GM18873 (cell line): Measurements from ENCODE around the gene IRX1.

Source experiments
- ATAC-seq: cut with Tn5 transposase; IDR thresholded peaks from one replicate; pipeline ENCODE4 v1.9.1; 2021; ENCODE audit warnings: mild to moderate bottlenecking, moderate library complexity, moderate number of reproducible peaks; ENCODE audit not compliant: unreplicated experiment, low FRiP score

The IRX1 gene

GRCh38 chr5:3600106-3601060 is 4.8 kb downstream of the IRX1 start:
- no peak for ATAC-seq

GRCh38 chr5:3601061-3601710 is 5.6 kb downstream of the IRX1 start:
- no peak for ATAC-seq

DNA sequence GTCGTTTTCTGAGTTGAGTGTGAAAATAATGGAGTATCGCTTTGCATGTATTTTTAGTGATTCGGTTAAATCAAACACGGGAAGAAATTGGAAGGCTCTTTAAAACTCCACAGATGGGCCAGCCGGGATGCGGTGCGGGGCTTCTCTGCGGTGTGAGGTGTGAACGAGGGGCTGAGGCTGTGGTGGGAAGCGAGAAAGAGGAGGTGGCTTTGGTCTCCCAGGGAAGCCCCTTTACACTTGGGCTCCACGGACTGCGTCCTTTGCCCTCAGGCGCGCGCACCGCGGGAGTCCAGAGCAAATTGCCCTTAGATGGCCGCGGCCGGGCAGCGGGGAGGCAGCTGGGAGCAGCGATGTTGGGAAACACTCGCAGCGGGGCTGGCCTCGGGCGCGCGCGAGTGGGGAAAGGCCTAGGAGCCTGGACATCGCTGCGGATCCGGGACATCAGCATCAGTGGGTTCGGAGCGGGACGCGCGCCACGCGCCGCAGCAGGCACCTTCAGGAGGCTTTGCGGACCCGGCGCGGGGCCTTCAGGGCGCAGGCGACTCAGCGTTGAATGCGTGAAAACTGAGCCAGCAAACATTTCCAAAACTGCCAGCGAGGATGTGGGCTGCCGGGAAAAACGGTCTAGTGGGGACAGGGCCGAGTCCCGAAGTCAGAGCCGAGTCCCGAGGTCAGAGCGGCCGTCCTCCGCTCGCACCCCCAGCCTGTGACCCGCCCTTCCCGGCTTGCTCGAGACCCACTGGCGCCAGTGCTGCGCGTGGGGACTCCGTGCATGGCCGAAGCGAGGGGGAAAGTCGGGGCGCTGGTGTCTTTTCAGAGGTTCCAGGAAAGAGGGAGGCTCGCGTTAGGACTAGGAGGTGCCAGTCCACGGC is 6.5 kb downstream of the IRX1 start:
- ATAC-seq, result no peak

- no peak for ATAC-seq
Observed at GRCh38 chr5:3602785-3603502, 7.3 kb downstream of the IRX1 start.

DNA sequence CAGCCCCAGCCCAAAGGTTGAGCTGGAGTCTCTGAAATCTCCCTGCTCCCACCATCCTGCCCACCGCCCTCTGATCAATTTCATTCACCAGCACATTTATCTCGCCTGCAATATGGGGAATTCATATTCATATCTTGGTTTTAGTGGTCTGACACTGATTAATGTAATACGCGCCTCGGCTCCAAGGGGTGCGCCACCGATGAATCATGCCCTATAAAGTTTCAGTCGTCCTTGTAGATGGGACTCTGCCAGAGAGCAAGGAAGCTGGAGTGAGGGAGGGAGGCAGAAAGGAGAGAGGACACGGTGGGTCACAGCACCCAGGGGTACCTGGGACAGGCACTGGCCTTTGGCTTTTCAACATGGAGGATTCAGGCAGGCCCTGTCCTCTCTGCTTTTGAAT is 8.9 kb downstream of the IRX1 start:
- no peak for ATAC-seq

- no peak for ATAC-seq
Observed at GRCh38 chr5:3605298-3606010, 9.8 kb downstream of the IRX1 start.

- no peak for ATAC-seq
Observed at GRCh38 chr5:3606121-3606831, 10.6 kb downstream of the IRX1 start.

DNA sequence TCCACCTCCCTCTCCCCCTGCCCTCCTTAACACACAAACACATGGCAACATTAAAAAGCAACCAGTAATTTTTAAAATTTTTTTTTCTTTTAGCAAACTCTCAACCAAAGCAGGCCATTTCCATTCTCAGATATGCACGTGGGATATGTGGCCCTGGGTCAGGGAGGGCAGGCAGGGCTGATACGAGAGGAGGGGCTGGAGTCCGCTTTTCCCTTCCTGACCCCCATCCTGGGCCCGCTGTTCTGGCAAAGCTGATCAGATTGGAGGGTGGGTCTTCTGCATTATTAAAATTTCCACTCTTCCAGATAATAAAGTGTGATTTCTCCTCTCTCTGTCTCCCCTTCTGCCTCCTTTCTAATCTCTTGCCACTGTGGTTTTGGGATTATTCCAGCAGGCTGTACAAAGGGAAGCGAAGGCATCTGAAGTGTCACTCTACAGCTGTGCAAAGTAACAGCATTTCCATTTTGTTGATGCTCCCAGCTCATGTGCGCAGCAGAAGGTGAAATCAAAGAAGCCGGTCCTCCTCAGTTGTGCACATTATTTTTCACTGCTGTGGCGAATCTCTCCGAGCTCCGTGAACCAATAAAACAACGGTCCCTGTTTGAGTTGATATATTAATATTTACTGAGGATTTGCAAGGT is 12.0 kb downstream of the IRX1 start:
- ATAC-seq, result no peak

GRCh38 chr5:3609120-3609681 is 13.6 kb downstream of the IRX1 start:
- ATAC-seq, result no peak

GRCh38 chr5:3612591-3613042 is 17.0 kb downstream of the IRX1 start:
- ATAC-seq, result no peak

DNA sequence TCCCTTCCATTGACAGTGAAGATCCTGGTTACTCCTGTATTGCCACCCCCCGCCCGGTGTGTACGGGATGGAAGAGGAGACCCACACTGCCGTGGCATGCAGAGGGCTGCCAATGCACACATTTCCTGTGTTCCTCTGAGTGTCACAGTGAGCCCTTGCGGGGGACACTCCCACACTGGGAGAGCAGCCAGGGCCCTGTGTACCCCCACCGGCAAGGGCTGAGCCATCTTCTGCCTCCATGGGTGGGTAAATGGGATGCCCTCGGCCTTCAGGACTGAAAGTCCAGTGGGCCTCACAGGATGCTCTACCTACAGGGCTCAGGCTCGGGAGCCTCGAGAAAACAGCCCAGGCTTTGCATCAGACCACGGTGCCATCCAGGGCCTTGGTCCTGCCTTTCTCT is 18.1 kb downstream of the IRX1 start:
- no peak for ATAC-seq

DNA sequence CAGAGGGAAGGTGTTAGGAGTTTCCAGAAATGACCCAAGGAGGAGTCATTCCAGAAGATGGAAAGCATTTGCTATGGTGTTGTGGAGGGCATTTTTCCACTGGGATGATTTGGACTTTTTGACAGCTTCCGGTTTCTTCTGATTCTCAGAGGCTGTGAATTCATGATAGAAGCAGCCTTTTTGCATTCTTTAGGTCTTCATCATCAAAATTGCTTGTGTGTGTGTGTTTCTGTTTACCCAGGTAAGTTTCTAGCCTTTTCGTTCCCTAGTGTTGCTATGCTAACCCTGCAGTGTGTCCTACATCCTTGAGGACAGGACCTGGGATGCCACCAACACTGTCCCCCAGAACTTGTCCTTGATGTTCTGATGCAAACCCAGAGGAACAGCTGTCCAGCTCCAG is 19.6 kb downstream of the IRX1 start:
- ATAC-seq, result no peak

- no peak for ATAC-seq
Observed at GRCh38 chr5:3615829-3616228, 20.2 kb downstream of the IRX1 start.

DNA sequence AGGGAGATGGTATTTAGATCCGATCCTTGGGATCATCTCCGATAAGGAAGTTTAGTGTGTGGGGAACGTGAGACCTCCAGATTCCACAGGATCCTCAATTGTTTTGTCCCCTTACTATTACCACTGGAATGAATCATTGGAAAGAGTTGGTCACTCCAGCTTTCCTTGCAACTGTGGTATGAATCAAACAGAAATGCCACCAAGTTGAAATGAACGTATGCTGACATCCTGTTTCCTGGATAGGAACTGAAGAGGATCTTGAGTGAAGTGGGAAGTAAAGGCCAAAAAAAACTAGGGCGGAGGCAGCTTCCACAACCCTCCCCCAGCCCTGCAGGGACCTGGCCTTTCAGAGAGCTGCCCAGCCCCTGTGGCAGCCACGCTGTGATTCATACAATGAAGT is 23.9 kb downstream of the IRX1 start:
- ATAC-seq, result no peak

DNA sequence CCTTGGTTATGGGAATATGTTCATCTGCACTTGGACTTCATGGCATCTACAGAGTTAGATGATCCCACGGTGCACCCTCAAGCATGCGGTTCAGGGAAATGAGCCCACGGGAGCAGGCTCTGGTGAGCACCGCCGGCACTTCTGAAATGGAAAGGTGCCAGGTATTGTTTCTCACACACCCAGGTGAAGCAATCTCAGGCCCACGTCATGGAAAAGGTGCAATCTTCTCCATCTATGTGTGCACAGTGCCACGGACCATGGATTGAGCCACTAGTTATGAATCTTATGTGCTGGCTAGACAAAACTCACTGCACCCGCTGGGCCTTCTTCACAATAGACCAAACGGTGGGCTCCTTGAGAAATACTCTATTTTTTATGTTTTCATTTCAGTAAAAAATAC is 27.3 kb downstream of the IRX1 start:
- ATAC-seq, result no peak

- no peak for ATAC-seq
Observed at GRCh38 chr5:3625626-3626025, 30.0 kb downstream of the IRX1 start.

DNA sequence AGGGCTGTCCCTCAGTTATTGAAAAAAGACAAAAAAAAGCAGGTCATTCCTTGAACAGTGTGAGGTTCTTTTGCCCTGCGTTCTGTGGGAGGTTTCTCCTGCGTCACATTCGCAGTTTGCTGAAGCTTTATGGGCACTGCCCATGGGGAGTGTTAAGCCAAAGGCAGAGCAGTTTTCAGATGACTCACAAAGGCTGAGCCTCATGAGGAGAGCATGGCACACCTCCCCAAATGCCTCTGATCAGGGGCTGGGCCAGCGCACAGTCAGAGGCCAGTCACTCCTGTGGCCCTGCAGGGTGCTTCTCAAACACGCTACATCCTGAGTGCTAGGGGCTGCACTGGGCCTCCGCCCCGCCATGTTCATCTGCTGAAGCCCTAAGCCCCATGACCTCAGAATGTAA is 38.4 kb downstream of the IRX1 start:
- no peak for ATAC-seq

DNA sequence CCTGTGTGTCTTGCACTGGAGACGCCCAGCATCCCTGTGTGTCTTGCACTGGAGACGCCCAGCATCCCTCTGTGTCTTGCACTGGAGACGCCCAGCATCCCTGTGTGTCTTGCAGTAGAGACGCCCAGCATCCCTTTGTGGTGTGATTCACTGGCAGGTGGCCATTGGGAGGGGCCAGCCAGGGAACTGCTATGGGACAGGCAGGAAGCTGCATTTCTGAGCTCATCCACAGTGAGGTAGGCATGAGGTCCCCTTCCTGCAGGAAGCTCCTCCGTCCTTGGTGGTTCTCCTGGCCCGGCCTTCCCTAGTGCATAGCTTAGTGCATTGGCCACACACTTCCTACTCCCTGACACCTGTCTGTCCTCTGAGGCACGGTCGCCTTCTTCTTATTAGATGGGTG is 43.5 kb downstream of the IRX1 start:
- no peak for ATAC-seq
